H1 (cell line): Measurements from ENCODE around the gene NEDD8. TPM values are rescaled to one million over a fixed set of nuclear protein-coding genes. Genes with fewer than 3 reads are reported as not detected.

Source experiments
- EGR1 ChIP-seq: IDR thresholded peaks from 2 replicates; pipeline ENCODE4 v1.6.1; 2011; ENCODE audit warnings: low read depth, low read length, borderline replicate concordance
- KDM5A ChIP-seq: fragments of 200-600 bp; IDR thresholded peaks from 2 replicates; pipeline ENCODE4 v1.7.1; 2012; ENCODE audit warnings: mild to moderate bottlenecking, low read length, inconsistent platforms, mixed read lengths
- MAFK ChIP-seq: IDR thresholded peaks from 2 replicates; pipeline ENCODE4 v1.6.1; 2012; ENCODE audit warnings: low read depth, mild to moderate bottlenecking, improper control_type of control experiment, low read length
- NANOG ChIP-seq: IDR thresholded peaks from 2 replicates; pipeline ENCODE4 v1.6.1; 2011; ENCODE audit warnings: low read length, low read depth, mild to moderate bottlenecking, inconsistent platforms; ENCODE audit not compliant: insufficient read depth, poor library complexity, severe bottlenecking
- PHF8 ChIP-seq: fragments of 200-600 bp; sonication (generic); conservative IDR thresholded peaks from 2 replicates; pipeline ENCODE4 v1.7.1; 2012; ENCODE audit warnings: low read depth, mild to moderate bottlenecking, inconsistent platforms, low read length, moderate library complexity
- POLR2A ChIP-seq, 2 experiments: IDR thresholded peaks; 1 replicate in 1 of 2; 2 replicates in 1 of 2; pipeline ENCODE4 v1.6.1; 2011; ENCODE audit warnings: low read depth in 2 of 2, low read length in 2 of 2, mild to moderate bottlenecking in 2 of 2; ENCODE audit errors: control extremely low read depth in 1 of 2
- RAD21 ChIP-seq, 2 experiments: IDR thresholded peaks in 1 of 2; conservative IDR thresholded peaks in 1 of 2; 2 replicates each; pipeline ENCODE4 v1.6.1; 2011; ENCODE audit warnings: low read depth in 2 of 2, low read length in 2 of 2, improper control_type of control experiment in 1 of 2, inconsistent platforms in 1 of 2, mild to moderate bottlenecking in 1 of 2, moderate library complexity in 1 of 2
- RBBP5 ChIP-seq: IDR thresholded peaks from 2 replicates; pipeline ENCODE4 v1.7.1; 2012; ENCODE audit warnings: low read depth, mild to moderate bottlenecking, inconsistent platforms, low read length, moderate library complexity, borderline replicate concordance
- SAP30 ChIP-seq: fragments of 300-600 bp; sonication (generic); IDR thresholded peaks from 2 replicates; pipeline ENCODE4 v1.7.1; 2012; ENCODE audit warnings: low read length, moderate library complexity, mild to moderate bottlenecking, inconsistent platforms; ENCODE audit not compliant: insufficient read depth, insufficient replicate concordance
- SIN3A ChIP-seq, 2 experiments: IDR thresholded peaks in 1 of 2; conservative IDR thresholded peaks in 1 of 2; 2 replicates each; pipeline ENCODE4 v1.6.1; 2011 to 2012; ENCODE audit warnings: low read length in 2 of 2, improper control_type of control experiment in 1 of 2, low read depth in 1 of 2, mild to moderate bottlenecking in 1 of 2
- SP1 ChIP-seq: IDR thresholded peaks from 2 replicates; pipeline ENCODE4 v1.6.1; 2011; ENCODE audit warnings: low read depth, low read length
- SP4 ChIP-seq: IDR thresholded peaks from 2 replicates; pipeline ENCODE4 v1.6.1; 2012; ENCODE audit warnings: low read length, inconsistent platforms
- TBP ChIP-seq: IDR thresholded peaks from 2 replicates; pipeline ENCODE4 v1.6.1; 2011; ENCODE audit warnings: low read depth, low read length, improper control_type of control experiment
- polyA plus RNA-seq, 7 experiments: library from polyadenylated mRNA; depleted of rRNA in 3 of 7; stranded (reverse) in 5 of 7; unstranded in 2 of 7; fragments of >200 nt in 5 of 7; fragments of 200-250 nt in 2 of 7; gene quantifications; 1 replicate in 5 of 7; 2 replicates in 1 of 7; 4 replicates in 1 of 7; pipeline versions ENCODE4 v1.2.1 to v1.2.3, GENCODE V29; 2011 to 2013; ENCODE audit warnings: missing spikeins in 2 of 7, mixed read lengths in 2 of 7
- total RNA-seq: library from RNA; stranded (reverse); fragmentation: NEBNext Ultra II Directional; extraction: Animal tissue kit (Norgen Biotek cat#: 25700); gene quantifications from 2 replicates; pipeline ENCODE4 v1.2.1, GENCODE V29; 2021
- TF ChIP-seq, protein P1 (sequence below): IDR thresholded peaks from 2 replicates; pipeline ENCODE4 v1.6.1; 2011; ENCODE audit warnings: low read depth, mild to moderate bottlenecking, low read length; ENCODE audit not compliant: insufficient read depth
- TF ChIP-seq, protein P2 (sequence below): IDR thresholded peaks from 2 replicates; pipeline ENCODE4 v1.6.1; 2012; ENCODE audit warnings: inconsistent platforms

Gene NEDD8
- total and polyA plus RNA-seq, 2 of the 8 experiments (the other 6 are each of a cell fraction or from before 2014, with no cell fraction given) = 253 to 317 TPM

DNA sequence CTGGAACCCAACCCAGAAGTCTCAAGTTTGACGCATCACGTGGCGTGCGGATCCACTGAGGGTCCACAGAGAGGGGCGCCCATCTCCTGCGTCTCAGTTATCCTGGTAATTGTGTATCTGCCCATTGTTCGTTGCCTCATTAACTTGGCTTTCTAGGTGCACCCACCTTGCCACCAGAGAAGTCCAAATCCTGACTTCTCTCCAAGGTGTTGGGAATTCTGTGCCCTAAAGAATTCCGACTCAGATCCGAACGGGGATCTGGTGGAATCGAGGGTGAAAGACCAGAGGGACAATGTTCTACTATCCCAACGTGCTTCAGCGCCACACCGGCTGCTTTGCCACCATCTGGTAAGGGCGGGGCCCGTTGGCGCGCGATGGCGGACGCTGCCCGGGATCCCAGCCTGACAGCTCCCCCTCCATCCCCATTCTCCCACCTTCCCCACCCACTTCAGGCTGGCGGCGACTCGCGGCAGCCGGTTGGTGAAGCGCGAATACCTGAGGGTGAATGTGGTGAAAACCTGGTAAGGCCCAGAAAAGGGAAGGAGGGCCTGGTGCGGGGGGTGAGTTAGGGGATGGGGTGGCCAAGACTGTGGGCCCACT lies 59.8 kb downstream of the NEDD8 start (continued):
- TF ChIP-seq RBBP5 (no peak), POLR2A (IDR thresholded peaks at IDR 0.05; ENCODE audit: control extremely low read depth in 1 of 2, low read depth in 2 of 2, low read length in 2 of 2) (peak in 1 of 2 experiments; percentile 28; a peak in 1 of 3 replicates), SP4 (no peak), NANOG (no peak), SP1 (no peak), TBP (no peak), SAP30 (peak; percentile 76), MAFK (no peak), SIN3A (conservative IDR thresholded peaks at IDR 0.05 in 1 of 2, IDR thresholded peaks at IDR 0.05 in 1 of 2; ENCODE audit: low read depth in 1 of 2, low read length in 2 of 2) (peak in 1 of 2 experiments; percentile 71; a peak in 1 of 4 replicates), RAD21 (IDR thresholded peaks at IDR 0.05 in 1 of 2, conservative IDR thresholded peaks at IDR 0.05 in 1 of 2; ENCODE audit: low read depth in 2 of 2, low read length in 2 of 2) (no peak), EGR1 (no peak), PHF8 (no peak), KDM5A (no peak)
- TF ChIP-seq, protein P1, sequence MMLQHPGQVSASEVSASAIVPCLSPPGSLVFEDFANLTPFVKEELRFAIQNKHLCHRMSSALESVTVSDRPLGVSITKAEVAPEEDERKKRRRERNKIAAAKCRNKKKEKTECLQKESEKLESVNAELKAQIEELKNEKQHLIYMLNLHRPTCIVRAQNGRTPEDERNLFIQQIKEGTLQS = no peak
- TF ChIP-seq, protein P2, sequence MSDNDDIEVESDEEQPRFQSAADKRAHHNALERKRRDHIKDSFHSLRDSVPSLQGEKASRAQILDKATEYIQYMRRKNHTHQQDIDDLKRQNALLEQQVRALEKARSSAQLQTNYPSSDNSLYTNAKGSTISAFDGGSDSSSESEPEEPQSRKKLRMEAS = peak; percentile 68
